Kidney glomerular epithelial cell (primary cell): ENCODE data around the gene TTC23.
A peak's percentile ranks its signal among the peaks of the same experiment; 100 is the strongest.
"Not testable (repeated sequence)": the region's sequence is repeated elsewhere in the genome, so short reads cannot be mapped to it uniquely, and the experiment has no call there.

Source experiments
- DNase-seq: peaks from one replicate; lab custom pipeline; 2025; lab: John Stamatoyannopoulos, UW

The TTC23 gene

GRCh38 chr15:99250001-99250400 lies 620 bp upstream of the TTC23 start:
- DNase-seq, result no peak

GRCh38 chr15:99248000-99248715 lies 1.2 kb downstream of the TTC23 start:
- DNase-seq, result no peak

GRCh38 chr15:99247062-99247461 lies 2.3 kb downstream of the TTC23 start:
- no peak for DNase-seq

GRCh38 chr15:99244306-99244705 lies 5.1 kb downstream of the TTC23 start:
- DNase-seq, result no peak

- no peak for DNase-seq
Measured at GRCh38 chr15:99241752-99242151, 7.6 kb downstream of the TTC23 start.

- DNase-seq, result peak; percentile 20
Measured at GRCh38 chr15:99239545-99240198, 9.7 kb downstream of the TTC23 start.

- no peak for DNase-seq
Measured at GRCh38 chr15:99238849-99239248, 10.5 kb downstream of the TTC23 start.

- DNase-seq, result not testable (repeated sequence)
Measured at GRCh38 chr15:99234160-99234559, 15.2 kb downstream of the TTC23 start.

- no peak for DNase-seq
Measured at GRCh38 chr15:99232740-99233139, 16.6 kb downstream of the TTC23 start.

- no peak for DNase-seq
Measured at GRCh38 chr15:99230867-99231266, 18.5 kb downstream of the TTC23 start.

GRCh38 chr15:99228120-99228770 lies 21.1 kb downstream of the TTC23 start:
- no peak for DNase-seq

GRCh38 chr15:99226802-99227201 lies 22.6 kb downstream of the TTC23 start:
- DNase-seq, result no peak

- DNase-seq, result no peak
Measured at GRCh38 chr15:99224372-99225214, 24.8 kb downstream of the TTC23 start.

- peak; percentile 56 for DNase-seq
Measured at GRCh38 chr15:99213187-99213811, 36.1 kb downstream of the TTC23 start.

- peak; percentile 79 for DNase-seq
Measured at GRCh38 chr15:99212406-99212805, 37.0 kb downstream of the TTC23 start.

- peak; percentile 43 for DNase-seq
Measured at GRCh38 chr15:99211926-99212325, 37.5 kb downstream of the TTC23 start.

- DNase-seq, result no peak
Measured at GRCh38 chr15:99210334-99210733, 39.0 kb downstream of the TTC23 start.

GRCh38 chr15:99209326-99209725 lies 40.1 kb downstream of the TTC23 start:
- no peak for DNase-seq

- no peak for DNase-seq
Measured at GRCh38 chr15:99207672-99208071, 41.7 kb downstream of the TTC23 start.

- DNase-seq, result no peak
Measured at GRCh38 chr15:99202176-99202552, 47.2 kb downstream of the TTC23 start.

- no peak for DNase-seq
Measured at GRCh38 chr15:99201408-99202175, 47.8 kb downstream of the TTC23 start.
